22Rv1 (cell line): ENCODE measurements around the gene RPEL1.

Experiments
- CTCF ChIP-seq: fragments of 450-650 bp; IDR thresholded peaks from 2 replicates; pipeline ENCODE4 v1.5.1; 2017; ENCODE audit warnings: mild to moderate bottlenecking
- ZFX ChIP-seq: fragments of 450-650 bp; IDR thresholded peaks from 2 replicates; pipeline ENCODE4 v1.6.1; 2017; ENCODE audit warnings: antibody characterized with exemption, borderline replicate concordance

GRCh38 chr10:103284170-103284569, 38.5 kb downstream of the RPEL1 start:
- TF ChIP-seq CTCF (no peak), ZFX (no peak)
